ENCODE results near the gene ERO1B.
A peak's percentile ranks its signal among the peaks of the same experiment; 100 is the strongest.
"Not testable (repeated sequence)": the region's sequence is repeated elsewhere in the genome, so short reads cannot be mapped to it uniquely, and the experiment has no call there.

The ERO1B gene

GRCh38 chr1:236281654-236282424 is at the start of gene ERO1B:
TSS of gene ERO1B (minus strand) at chr1:236281958. CDS start at chr1:236281783, 175 bp downstream.
- DNase-seq = peak; percentile 97

GRCh38 chr1:236331412-236331811 is 49.7 kb upstream of the ERO1B start:
- not testable (repeated sequence) for DNase-seq

DNA sequence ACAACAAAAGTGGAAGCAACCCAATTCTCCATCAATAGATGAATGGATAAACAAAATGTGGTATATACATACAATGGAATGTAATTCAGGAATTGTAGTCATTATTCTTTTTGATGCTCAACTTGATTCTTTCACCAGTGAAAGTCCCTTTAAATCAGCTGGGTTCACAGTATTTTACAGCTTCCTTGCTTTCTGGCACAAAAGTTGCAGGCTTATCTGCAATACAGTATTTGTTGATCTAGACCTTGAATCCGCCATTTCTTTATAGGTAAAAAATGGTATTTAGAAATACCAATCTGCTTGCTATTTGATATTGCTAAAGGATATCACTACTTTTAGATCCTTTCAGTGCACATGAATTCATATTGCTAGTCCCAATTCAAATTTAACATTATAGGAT is 44.7 kb upstream of the ERO1B start:
- no peak for DNase-seq

- no peak for DNase-seq
These were observed 43.8 kb upstream of the ERO1B start for GRCh38 chr1:236325567-236325966.

GRCh38 chr1:236323819-236324411 is 42.2 kb upstream of the ERO1B start:
- no peak for DNase-seq

- no peak for DNase-seq
These were observed 41.0 kb upstream of the ERO1B start for GRCh38 chr1:236322566-236323409.

- DNase-seq = no peak
These were observed 39.3 kb upstream of the ERO1B start for GRCh38 chr1:236321101-236321500.

DNA sequence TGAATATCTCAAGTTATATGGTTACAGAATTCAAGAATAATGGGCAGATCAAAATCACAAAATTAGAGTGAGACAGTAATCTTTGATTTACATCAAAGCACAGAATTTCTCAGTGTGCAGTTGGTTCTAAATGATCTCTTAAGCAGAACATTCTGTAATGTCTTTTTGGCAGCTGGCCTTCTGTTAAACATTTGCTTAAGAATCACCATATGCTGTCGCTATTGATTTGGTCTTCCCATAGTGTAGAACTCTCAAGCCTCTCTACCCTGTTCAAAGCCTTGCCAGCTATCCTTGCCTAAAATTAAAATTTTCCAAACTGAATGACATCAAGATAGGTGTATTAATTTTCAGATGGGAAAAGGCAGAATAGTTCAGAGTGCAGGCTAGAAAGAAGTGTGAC is 38.9 kb upstream of the ERO1B start:
- DNase-seq = no peak

- DNase-seq = no peak
These were observed 38.5 kb upstream of the ERO1B start for GRCh38 chr1:236320214-236320613.

DNA sequence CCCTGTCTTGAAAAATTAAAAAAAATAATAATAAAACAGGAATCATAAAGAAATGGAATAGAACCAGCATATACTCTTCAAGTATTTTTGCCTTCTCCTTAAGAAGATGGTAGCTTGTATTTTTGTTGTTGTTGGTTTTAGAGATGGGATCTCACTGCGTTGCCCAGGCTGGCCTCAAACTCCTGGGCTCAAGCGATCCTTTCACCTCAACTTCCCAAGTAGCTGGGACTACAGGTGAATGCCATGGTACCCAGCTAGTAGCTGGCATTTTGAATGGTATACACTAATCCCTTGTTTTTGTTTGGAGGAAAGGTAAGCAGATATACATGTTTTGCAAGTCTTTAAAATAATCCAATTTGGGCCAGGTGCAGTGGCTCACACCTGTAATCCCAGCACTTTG is 34.7 kb upstream of the ERO1B start:
- no peak for DNase-seq

- no peak for DNase-seq
These were observed 33.8 kb upstream of the ERO1B start for GRCh38 chr1:236315518-236315917.

DNA sequence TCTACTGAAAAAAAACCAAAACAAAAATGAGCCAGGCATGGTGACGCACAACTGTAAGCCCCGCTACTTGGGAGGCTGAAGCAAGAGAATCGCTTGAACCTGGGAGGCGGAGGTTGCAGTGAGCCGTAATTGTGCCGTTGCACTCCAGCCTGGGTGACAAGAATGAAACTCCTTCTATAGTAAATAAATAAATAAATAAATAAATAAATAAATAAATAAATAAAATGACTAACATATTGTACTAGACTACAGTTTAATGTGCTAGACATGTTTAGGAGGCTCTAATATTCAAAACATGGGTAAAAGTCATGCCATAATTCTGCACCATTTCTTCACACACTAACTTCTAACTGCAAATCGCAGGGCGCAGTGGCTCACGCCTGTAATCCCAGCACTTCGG is 33.3 kb upstream of the ERO1B start:
- DNase-seq = no peak

DNA sequence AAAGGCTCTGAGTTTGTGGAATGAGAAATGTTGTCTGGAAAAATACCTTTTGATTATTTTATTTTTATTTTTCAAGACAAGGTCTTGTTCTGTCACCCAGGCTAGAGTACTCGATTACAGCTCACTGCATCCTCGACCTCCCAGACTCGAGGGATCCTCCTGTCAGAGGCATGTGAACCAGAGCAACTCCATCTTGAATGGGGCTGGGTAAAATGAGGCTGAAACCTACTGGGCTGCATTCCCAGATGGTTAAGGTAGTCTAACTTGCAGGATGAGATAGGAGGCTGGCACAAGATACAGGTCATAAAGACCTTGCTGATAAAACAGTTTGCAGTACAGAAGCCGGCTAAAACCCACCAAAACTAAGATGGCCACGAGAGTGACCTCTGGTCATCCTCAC is 32.3 kb upstream of the ERO1B start:
- DNase-seq = not testable (repeated sequence)

DNA sequence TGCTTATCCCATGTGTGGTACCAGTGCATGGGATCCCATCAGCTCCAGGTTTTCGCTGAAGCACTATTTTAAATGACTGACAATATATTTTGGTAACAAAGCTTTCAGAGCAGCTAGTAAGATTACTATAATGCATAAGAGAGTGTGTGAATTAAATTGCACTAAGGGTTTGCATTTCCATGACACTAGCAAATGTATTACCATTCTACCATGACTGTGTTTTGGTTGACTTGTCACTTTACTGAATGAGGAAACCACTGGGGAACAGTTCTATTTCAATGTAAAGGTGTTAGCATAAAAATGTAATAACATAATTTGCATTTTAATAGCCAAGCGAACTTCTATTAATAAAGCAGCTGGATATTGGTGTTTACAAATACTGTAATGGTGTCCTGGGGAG is 31.7 kb upstream of the ERO1B start:
- no peak for DNase-seq

GRCh38 chr1:236311040-236311439 is 29.3 kb upstream of the ERO1B start:
- DNase-seq = no peak

DNA sequence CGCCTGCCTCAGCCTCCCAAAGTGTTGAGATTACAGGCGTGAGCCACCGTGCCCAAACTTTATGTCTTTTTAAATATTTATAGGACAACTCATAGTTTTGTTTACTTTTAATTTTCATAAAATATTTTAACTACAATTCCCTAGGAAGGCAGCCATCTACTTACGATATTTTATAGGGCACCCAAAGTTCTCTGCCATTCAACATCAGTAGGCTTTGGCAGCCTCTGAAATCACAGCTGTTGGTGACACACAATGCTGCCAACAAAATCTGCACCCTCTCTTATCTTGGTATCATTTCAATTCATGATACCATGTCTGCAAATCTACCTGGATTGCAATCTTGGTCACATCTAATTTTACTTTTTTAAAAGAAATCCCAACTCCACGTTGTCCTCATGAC is 27.1 kb upstream of the ERO1B start:
- no peak for DNase-seq

DNA sequence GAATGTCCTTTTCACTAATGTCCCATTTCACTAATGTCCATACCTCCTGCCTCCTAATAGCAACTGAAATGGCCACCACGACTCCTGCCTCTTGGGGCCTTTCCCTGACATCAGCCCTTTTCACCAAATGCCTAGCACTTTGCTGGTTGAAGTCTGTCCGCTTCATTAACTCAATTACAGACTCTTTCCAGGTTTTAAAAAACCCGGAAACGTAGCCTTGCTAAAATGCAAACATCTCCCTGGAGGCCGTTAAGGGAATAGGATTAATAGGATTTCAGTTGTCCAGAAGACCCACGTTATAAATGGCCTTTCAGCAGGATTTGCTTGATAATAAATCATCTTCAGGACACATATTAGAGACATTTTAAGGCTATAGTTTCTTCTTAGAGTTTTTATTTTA is 25.7 kb upstream of the ERO1B start:
- DNase-seq = no peak

DNA sequence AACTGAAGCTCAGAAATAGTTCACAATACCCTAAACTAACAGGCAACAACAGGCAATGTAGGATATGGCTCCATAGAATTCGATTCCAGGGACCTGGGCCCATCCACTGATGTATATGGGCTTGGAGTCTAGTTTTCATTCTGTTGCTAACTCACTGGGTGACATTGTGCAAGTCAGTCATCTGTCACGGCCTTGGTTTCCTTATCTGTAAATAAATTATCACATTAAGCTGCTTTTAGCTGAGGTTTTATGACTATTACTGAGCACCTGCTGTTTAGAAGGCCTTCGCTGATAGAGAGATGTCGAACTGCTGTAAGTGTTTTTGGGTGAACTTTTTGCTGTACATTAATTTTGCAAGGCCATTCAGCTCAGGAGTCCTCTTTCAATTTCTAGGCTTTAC is 22.9 kb upstream of the ERO1B start:
- no peak for DNase-seq

DNA sequence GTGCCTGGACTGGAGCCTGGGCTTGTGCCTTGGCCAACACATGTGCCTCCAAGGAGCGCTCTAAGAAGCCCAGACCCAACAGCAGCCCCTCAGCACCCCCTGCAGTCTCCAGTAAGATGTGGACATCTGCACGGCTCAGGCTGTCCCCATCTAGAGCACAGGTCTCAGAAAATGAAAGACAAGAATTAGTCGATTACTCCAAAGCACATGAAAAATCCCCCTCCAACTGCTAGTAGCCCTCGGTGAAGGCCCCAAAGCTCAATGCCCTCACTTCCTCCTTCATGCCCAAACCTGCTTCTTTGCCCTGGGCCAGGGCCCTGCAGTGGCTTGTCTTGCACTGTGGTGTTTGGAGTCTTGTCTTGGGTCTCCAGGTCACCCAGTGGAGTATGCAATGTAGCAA is 21.9 kb upstream of the ERO1B start:
- DNase-seq = no peak

DNA sequence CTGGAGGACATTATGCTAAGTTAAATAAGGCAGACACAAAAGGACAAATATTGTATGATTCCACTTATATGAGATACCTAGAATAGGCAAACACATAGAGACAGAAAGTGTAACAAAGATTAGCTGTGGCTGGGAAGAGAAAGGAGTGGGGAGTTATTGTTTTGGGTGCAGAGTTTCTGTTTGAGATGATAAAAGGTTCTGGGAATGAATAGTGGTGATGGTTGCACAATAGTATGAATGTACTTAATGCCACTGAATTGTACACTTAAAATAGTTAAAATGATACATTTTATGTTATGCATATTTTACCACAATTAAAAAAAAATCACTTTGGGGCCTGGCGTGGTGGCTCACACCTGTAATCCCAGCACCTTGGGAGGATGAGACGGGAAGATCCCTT is 21.2 kb upstream of the ERO1B start:
- DNase-seq = no peak

DNA sequence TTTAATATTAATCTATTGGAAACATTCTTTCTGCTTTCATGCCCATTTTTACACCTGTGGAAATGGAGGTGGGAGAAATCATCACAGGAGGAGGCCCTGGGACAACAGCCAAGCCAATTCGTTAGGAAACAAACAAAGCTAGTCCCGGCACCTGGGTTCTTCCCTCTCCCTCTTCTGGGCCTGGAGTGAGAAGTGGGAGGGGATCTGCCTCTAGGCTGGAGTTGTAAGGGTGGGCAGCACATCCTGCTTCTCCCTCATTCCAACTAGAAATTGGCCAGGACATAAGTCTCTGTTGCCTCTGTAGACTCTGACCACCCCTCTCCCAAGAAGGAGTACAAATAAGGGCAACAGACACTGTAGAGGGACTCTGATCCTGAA is 20.2 kb upstream of the ERO1B start:
- no peak for DNase-seq

- no peak for DNase-seq
These were observed 19.6 kb upstream of the ERO1B start for GRCh38 chr1:236301080-236301957.

GRCh38 chr1:236297161-236297560 is 15.4 kb upstream of the ERO1B start:
- DNase-seq = no peak

Measured in KG1 (cell line).